BLaER1 (cell line): Measurements from ENCODE around the gene CC2D2A.
A peak's percentile ranks its signal among the peaks of the same experiment; 100 is the strongest.

ENCODE experiments used
- H3K27ac ChIP-seq: shearing (Covaris generic); formaldehyde crosslinking; 2 replicates; pipeline ENCODE4 v1.8.1; 2022
- H3K27me3 ChIP-seq: shearing (Covaris generic); formaldehyde crosslinking; 2 replicates; pipeline ENCODE4 v1.8.1; 2022
- H3K36me3 ChIP-seq: shearing (Covaris generic); formaldehyde crosslinking; 2 replicates; pipeline ENCODE4 v1.8.1; 2022
- H3K4me1 ChIP-seq: shearing (Covaris generic); formaldehyde crosslinking; 2 replicates; pipeline ENCODE4 v1.8.1; 2022
- H3K4me2 ChIP-seq: shearing (Covaris generic); formaldehyde crosslinking; 2 replicates; pipeline ENCODE4 v1.8.1; 2022
- H3K4me3 ChIP-seq: shearing (Covaris generic); formaldehyde crosslinking; 2 replicates; pipeline ENCODE4 v1.8.1; 2022
- H3K9ac ChIP-seq: shearing (Covaris generic); formaldehyde crosslinking; 2 replicates; pipeline ENCODE4 v1.8.1; 2022
- H3K9me3 ChIP-seq: shearing (Covaris generic); formaldehyde crosslinking; 2 replicates; pipeline ENCODE4 v1.8.1; 2022
- H4K20me1 ChIP-seq: shearing (Covaris generic); formaldehyde crosslinking; 2 replicates; pipeline ENCODE4 v1.8.1; 2022
- Cebpa-rat ChIP-seq: shearing (Covaris generic); IDR thresholded peaks from 2 replicates; pipeline ENCODE4 v1.8.1; 2022

The CC2D2A gene

GRCh38 chr4:15438939-15439524, 30.6 kb upstream of the CC2D2A start:
- Histone ChIP-seq H3K4me1 (no peaks in the 10 kb centered on the region), H4K20me1 (no peaks in the 10 kb centered on the region), H3K9ac (no peak overlapping the region), H3K27me3 (no peaks in the 10 kb centered on the region), H3K9me3 (no peaks in the 10 kb centered on the region; the same call in 1 of the 2 replicates), H3K4me2 (no peak overlapping the region), H3K4me3 (no peak overlapping the region), H3K27ac (no peak overlapping the region), H3K36me3 (no peaks in the 10 kb centered on the region)
- TF ChIP-seq Cebpa-rat = no peak

GRCh38 chr4:15443371-15444160, 26.1 kb upstream of the CC2D2A start:
- Histone ChIP-seq H3K36me3 (no peaks in the 10 kb centered on the region), H3K27me3 (no peaks in the 10 kb centered on the region), H3K4me3 (no peak overlapping the region), H3K27ac (no peak overlapping the region), H4K20me1 (no peaks in the 10 kb centered on the region), H3K9me3 (no peaks in the 10 kb centered on the region; the same call in 1 of the 2 replicates), H3K9ac (no peak overlapping the region), H3K4me2 (no peak overlapping the region), H3K4me1 (no peaks in the 10 kb centered on the region)
- TF ChIP-seq Cebpa-rat = no peak

DNA sequence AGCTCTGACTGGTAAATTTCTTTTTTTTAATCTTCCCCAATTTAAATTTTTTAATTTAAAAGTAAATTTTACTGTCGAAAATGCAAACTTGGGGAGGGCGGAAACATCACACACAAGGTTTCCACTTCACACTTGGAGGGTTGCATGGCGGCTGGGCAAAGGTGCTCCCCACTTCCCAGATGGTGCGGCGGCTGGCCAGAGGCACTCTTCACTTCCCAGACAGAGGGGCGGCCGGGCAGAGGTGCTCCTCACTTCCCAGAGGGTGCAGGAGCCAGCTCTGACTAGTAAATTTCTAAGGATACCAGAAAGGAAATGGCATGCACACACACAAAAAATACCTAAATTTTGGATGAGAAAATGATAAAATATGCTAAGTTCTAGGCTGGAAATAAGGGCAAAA, 25.4 kb upstream of the CC2D2A start:
- Histone ChIP-seq H3K36me3 (no peaks in the 10 kb centered on the region), H3K9ac (no peak overlapping the region), H3K27ac (no peak overlapping the region), H3K27me3 (no peaks in the 10 kb centered on the region), H3K4me2 (no peak overlapping the region), H3K4me3 (no peak overlapping the region), H3K9me3 (no peaks in the 10 kb centered on the region; the same call in 1 of the 2 replicates), H3K4me1 (no peaks in the 10 kb centered on the region), H4K20me1 (no peaks in the 10 kb centered on the region)
- no peak for TF ChIP-seq Cebpa-rat

GRCh38 chr4:15444879-15445547, 24.7 kb upstream of the CC2D2A start:
- H4K20me1 ChIP-seq = no peaks in the 10 kb centered on the region

GRCh38 chr4:15451181-15451865, 18.4 kb upstream of the CC2D2A start:
- H4K20me1 ChIP-seq = no peaks in the 10 kb centered on the region
- H3K27me3 ChIP-seq = no peaks in the 10 kb centered on the region
- no peak overlapping the region for H3K4me2 ChIP-seq
- no peaks in the 10 kb centered on the region for H3K4me1 ChIP-seq
- H3K9ac ChIP-seq = no peak overlapping the region
- no peaks in the 10 kb centered on the region for H3K36me3 ChIP-seq
- H3K27ac ChIP-seq = no peak overlapping the region
- no peak for TF ChIP-seq Cebpa-rat
- H3K9me3 ChIP-seq = no peaks in the 10 kb centered on the region
- H3K4me3 ChIP-seq = no peak overlapping the region

More at GRCh38 chr4:15444879-15445547, 24.7 kb upstream of the CC2D2A start:
- H3K4me2 ChIP-seq = no peak overlapping the region
- H3K27ac ChIP-seq = no peak overlapping the region
- no peaks in the 10 kb centered on the region for H3K27me3 ChIP-seq
- H3K4me1 ChIP-seq = no peaks in the 10 kb centered on the region
- H3K4me3 ChIP-seq = no peak overlapping the region
- H3K36me3 ChIP-seq = no peaks in the 10 kb centered on the region
- no peaks in the 10 kb centered on the region; the same call in 1 of the 2 replicates for H3K9me3 ChIP-seq
- no peak overlapping the region for H3K9ac ChIP-seq
- TF ChIP-seq Cebpa-rat = no peak

GRCh38 chr4:15451866-15452765, 17.6 kb upstream of the CC2D2A start:
- Histone ChIP-seq H3K4me1 (peaks cover 7% of the 10 kb centered on the region), H3K27me3 (no peaks in the 10 kb centered on the region), H3K9ac (no peak overlapping the region), H3K27ac (no peak overlapping the region), H3K36me3 (no peaks in the 10 kb centered on the region), H3K4me3 (no peak overlapping the region), H4K20me1 (no peaks in the 10 kb centered on the region), H3K4me2 (no peak overlapping the region), H3K9me3 (no peaks in the 10 kb centered on the region)
- TF ChIP-seq Cebpa-rat = no peak

GRCh38 chr4:15455290-15455689, 14.4 kb upstream of the CC2D2A start:
- no peak overlapping the region for H3K9ac ChIP-seq
- no peak overlapping the region for H3K4me2 ChIP-seq
- no peaks in the 10 kb centered on the region for H3K27me3 ChIP-seq
- H3K27ac ChIP-seq = no peak overlapping the region
- H3K36me3 ChIP-seq = no peaks in the 10 kb centered on the region
- no peaks in the 10 kb centered on the region for H4K20me1 ChIP-seq
- no peak overlapping the region for H3K4me3 ChIP-seq
- TF ChIP-seq Cebpa-rat = no peak
- H3K4me1 ChIP-seq = peaks cover 12% of the 10 kb centered on the region
- no peaks in the 10 kb centered on the region for H3K9me3 ChIP-seq

- Histone ChIP-seq H3K27me3 (no peaks in the 10 kb centered on the region), H3K4me2 (peak overlapping the region; percentile 45), H3K4me3 (no peak overlapping the region), H3K9me3 (no peaks in the 10 kb centered on the region), H4K20me1 (no peaks in the 10 kb centered on the region), H3K36me3 (no peaks in the 10 kb centered on the region), H3K27ac (no peak overlapping the region), H3K9ac (no peak overlapping the region), H3K4me1 (peaks cover 12% of the 10 kb centered on the region)
- TF ChIP-seq Cebpa-rat = no peak
Observed at GRCh38 chr4:15457406-15458201, 12.1 kb upstream of the CC2D2A start.
